C4-2B (cell line): ENCODE measurements around the gene CHST11.

ENCODE experiments used
- ZFX ChIP-seq: fragments of 450-650 bp; IDR thresholded peaks from 2 replicates; pipeline ENCODE4 v1.6.1; 2017
- TF ChIP-seq, protein P1 (sequence below): fragments of 450-650 bp; conservative IDR thresholded peaks from 2 replicates; pipeline ENCODE4 v1.5.1; 2017; ENCODE audit warnings: mild to moderate bottlenecking

DNA sequence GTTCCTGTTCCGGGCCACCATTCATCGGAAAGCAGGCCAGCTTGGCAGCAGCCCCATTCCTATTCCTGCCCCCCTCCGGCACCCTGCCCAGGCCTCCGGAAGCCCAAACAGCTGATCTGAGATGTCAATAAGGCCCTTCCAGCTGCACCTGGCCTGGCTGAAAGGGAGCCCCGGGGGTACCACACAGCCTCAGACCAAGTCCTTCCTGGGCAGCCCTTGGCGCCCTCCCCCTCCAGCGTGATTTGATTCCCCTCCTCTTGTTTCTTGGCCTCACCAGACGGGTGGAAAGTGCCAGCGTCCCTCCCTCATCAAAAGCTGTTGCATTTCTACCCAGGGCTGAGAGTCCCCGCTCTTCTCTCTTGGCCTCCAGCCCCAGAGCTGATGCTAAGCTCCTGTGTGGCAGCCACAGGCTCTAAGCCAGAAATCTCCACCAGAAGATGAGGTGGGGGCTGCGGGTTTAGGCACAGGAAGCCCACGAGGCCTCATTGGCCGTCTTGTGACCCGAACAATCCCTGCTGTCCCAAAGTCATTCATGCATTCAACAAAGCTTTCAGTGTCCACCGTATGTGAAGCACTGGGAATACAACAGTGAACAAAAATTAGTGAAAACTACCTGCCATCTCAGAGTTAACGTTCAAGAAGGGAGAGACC lies 285.9 kb downstream of the CHST11 start:
- TF ChIP-seq, protein P1, sequence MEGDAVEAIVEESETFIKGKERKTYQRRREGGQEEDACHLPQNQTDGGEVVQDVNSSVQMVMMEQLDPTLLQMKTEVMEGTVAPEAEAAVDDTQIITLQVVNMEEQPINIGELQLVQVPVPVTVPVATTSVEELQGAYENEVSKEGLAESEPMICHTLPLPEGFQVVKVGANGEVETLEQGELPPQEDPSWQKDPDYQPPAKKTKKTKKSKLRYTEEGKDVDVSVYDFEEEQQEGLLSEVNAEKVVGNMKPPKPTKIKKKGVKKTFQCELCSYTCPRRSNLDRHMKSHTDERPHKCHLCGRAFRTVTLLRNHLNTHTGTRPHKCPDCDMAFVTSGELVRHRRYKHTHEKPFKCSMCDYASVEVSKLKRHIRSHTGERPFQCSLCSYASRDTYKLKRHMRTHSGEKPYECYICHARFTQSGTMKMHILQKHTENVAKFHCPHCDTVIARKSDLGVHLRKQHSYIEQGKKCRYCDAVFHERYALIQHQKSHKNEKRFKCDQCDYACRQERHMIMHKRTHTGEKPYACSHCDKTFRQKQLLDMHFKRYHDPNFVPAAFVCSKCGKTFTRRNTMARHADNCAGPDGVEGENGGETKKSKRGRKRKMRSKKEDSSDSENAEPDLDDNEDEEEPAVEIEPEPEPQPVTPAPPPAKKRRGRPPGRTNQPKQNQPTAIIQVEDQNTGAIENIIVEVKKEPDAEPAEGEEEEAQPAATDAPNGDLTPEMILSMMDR = no peak
- no peak for TF ChIP-seq ZFX
